GM10266 (cell line): Measurements from ENCODE around the gene KIFAP3.

Source experiments
- DNase-seq: peaks from one replicate; pipeline ENCODE4 v3.0.0; 2012; ENCODE audit errors: extremely low spot score
- TF ChIP-seq, protein P1 (sequence below): IDR thresholded peaks from 2 replicates; pipeline ENCODE4 v1.5.1; 2012; ENCODE audit warnings: mild to moderate bottlenecking, low read depth; ENCODE audit not compliant: control insufficient read depth, insufficient read depth; ENCODE audit errors: missing control alignments

Gene KIFAP3

DNA sequence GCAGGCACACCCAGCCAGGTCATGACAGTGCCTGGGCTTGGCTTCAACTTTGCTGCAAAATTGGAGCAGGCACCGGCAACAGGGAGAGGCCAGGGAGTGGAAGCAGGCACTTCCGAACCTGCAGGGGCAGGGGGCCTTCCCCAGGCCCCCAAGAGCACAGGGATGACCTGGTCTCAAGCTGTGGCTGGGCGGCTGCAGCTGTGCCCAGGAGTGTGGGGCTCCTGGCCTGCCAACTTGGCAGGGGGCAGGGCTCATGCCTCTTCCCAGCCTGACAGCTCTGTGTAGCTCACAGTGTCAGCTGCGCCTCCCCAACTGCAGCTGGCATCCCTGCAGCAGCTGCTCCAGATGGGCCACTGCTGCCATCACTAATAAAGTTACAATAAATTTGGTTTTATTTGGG, 129.3 kb downstream of the KIFAP3 start:
- DNase-seq: no peak
- TF ChIP-seq, protein P1, sequence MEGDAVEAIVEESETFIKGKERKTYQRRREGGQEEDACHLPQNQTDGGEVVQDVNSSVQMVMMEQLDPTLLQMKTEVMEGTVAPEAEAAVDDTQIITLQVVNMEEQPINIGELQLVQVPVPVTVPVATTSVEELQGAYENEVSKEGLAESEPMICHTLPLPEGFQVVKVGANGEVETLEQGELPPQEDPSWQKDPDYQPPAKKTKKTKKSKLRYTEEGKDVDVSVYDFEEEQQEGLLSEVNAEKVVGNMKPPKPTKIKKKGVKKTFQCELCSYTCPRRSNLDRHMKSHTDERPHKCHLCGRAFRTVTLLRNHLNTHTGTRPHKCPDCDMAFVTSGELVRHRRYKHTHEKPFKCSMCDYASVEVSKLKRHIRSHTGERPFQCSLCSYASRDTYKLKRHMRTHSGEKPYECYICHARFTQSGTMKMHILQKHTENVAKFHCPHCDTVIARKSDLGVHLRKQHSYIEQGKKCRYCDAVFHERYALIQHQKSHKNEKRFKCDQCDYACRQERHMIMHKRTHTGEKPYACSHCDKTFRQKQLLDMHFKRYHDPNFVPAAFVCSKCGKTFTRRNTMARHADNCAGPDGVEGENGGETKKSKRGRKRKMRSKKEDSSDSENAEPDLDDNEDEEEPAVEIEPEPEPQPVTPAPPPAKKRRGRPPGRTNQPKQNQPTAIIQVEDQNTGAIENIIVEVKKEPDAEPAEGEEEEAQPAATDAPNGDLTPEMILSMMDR: no peak

DNA sequence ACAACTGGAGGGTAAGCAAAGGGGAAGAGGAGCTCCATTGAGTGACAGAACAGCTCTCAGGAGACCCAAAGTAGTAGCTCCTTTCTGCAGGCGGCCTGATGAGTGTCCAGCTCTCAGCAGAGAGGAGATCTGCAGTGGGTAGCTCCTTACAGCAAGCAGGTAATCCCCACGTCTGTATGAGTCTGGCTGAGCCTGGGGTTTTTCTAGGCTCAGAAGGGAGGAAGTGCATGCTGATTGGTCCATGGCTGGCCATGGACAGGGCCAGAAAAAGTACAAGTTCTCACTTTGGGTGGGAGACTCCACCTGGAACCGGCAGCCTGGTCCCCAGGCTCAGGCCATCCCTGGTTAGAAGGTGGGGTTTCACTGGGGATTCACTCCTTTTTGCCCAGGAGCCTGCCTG, 129.9 kb downstream of the KIFAP3 start:
- TF ChIP-seq, protein P1: no peak
- DNase-seq: no peak

GRCh38 chr1:169943963-169944526, 130.4 kb downstream of the KIFAP3 start:
- no peak for DNase-seq
- TF ChIP-seq, protein P1: no peak

- TF ChIP-seq, protein P1: no peak
- DNase-seq: no peak
These were observed 132.3 kb downstream of the KIFAP3 start for GRCh38 chr1:169941982-169942830.

- TF ChIP-seq, protein P1: no peak
- no peak for DNase-seq
These were observed 140.3 kb downstream of the KIFAP3 start for GRCh38 chr1:169933984-169934725.

- TF ChIP-seq, protein P1: no peak
- no peak for DNase-seq
These were observed 142.7 kb downstream of the KIFAP3 start for GRCh38 chr1:169931795-169932231.
